LHCN-M2 (cell line): Measurements from ENCODE around the gene FBXL12. TPM values are rescaled to one million over a fixed set of nuclear protein-coding genes. Genes with fewer than 3 reads are reported as not detected.
"Not testable (repeated sequence)": the region's sequence is repeated elsewhere in the genome, so short reads cannot be mapped to it uniquely, and the experiment has no call there.

Experiments used
- DNase-seq: peaks from one replicate; pipeline ENCODE4 v3.0.0-alpha.2; 2012; ENCODE audit warnings: low read depth
- total RNA-seq: library from RNA; depleted of rRNA; stranded (reverse); fragments of >200 nt; gene quantifications from 2 replicates; pipeline ENCODE4 v1.2.3, GENCODE V29; 2014; rRNA removed

Gene FBXL12
- total RNA-seq, 1 experiment from 2014 or later = 16.6 TPM

DNA sequence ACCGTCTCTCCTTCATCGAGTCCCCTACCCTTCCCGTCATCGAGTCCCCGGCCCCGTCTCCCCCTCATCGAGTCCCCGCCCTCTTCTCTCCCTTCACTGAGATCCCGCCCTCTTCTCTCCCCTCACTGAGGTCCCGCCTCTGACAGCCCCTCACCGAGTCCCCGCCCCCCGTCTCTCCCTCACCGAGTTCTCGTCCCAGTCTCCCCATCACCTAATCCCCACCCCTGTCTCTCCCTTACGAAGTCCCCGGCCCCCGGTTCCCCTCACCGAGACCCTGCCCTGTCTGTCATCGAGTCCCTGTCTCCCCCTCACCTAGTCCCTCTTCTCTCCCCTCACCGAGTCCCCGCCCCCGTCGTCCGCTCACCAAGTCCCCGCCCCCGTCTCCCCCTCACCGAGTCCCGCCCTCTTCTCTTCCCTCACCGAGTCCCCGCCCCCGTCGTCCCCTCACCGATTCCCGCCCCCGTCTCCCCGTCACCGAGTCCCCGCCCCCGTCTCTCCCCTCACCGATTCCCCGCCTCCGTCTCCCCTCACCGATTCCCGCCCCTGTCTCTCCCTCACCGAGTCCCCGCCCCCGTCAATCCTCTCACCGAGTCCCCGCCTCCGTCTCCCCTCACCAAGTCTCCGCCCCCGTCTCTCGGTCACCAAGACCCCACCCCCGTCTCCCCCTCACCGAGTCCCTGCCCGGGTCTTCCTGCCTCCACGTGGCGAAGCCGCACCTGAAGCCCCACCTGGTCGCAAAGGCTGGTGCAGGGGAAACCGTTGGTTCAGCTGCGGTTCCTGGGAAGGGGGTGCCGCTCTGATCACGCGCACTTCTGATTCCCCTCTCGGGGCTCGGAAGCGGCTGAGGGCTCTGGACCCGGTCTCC is 26.4 kb downstream of the FBXL12 start:
- DNase-seq = peak; percentile 72

GRCh38 chr19:9791552-9792205 is 27.2 kb downstream of the FBXL12 start:
- peak; percentile 88 for DNase-seq

GRCh38 chr19:9791073-9791367 is 27.9 kb downstream of the FBXL12 start:
- not testable (repeated sequence) for DNase-seq

- not testable (repeated sequence) for DNase-seq
Observed at GRCh38 chr19:9789579-9789978, 29.3 kb downstream of the FBXL12 start.

- no peak for DNase-seq
Observed at GRCh38 chr19:9789066-9789465, 29.8 kb downstream of the FBXL12 start.

DNA sequence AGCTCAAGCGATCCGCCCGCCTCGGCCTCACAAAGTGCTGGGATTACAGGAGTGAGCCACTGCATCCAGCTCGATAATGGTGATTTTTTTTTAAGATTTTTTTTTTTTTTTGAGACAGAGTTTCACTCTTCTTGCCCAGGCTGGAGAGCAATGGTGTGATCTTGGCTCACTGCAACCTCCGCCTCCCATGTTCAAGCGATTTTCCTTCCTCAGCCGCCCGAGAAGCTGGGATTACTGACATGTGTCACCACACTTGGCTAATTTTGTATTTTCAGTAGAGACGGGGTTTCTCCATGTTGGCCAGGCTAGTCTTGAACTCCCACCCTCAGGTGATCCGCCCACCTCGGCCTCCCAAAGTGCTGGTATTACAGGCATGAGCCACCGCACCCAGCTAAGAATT is 30.3 kb downstream of the FBXL12 start:
- not testable (repeated sequence) for DNase-seq

DNA sequence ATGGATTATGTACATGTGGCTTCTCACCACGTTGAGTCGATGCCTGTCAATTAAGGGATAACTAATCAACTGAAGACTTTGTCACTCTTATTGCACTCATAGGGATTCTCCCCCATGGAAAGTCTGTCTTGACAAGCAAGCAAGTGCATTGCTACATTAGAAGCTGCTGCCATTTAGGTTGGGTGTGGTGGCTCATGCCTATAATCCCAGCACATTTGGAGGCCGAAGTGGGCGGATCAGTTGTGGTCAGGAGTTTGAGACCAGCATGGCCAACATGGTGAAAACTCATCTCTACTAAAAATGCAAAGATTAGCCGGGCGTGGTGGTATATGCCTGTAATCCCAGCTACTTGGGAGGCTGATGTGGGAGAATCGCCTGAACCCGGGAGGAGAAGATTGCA is 32.1 kb downstream of the FBXL12 start:
- DNase-seq = no peak

DNA sequence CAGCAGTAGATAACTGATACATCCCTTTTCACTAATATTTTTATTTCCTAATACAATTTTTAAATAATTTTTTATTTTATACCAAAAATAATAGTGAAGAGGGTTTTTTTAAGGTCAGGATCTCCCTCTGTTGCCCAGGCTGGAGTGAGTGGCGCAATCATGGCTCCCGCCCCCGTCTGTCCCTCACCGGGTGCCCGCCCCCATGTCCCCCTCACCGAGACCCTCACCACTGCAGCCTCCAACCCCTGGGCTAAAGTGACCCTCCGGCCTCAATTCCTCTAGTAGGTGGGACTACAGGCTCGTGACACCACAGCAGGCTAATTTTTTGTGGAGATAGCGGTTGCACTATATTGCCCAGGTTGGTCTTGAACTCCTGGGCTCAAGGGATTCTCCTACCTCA is 32.5 kb downstream of the FBXL12 start:
- DNase-seq = no peak

GRCh38 chr19:9785367-9786331 is 33.2 kb downstream of the FBXL12 start:
- DNase-seq = peak; percentile 86

DNA sequence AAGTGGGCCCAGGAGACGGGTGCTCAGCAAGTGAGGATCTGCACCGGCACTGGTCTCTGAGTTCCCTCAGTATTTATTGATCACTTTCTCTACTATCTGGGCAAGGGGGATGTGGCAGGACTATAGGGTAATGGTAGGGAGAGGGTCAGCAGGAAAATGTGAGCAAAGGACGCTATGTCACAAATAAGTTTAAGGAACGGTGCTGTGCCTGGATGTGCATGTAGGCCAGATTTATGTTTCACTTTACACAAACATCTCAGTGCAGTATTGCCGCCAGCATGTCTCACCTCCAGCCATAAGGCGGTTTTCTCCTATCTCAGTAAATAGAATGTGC is 34.7 kb downstream of the FBXL12 start:
- not testable (repeated sequence) for DNase-seq

GRCh38 chr19:9782338-9782737 is 36.5 kb downstream of the FBXL12 start:
- peak; percentile 20 for DNase-seq

DNA sequence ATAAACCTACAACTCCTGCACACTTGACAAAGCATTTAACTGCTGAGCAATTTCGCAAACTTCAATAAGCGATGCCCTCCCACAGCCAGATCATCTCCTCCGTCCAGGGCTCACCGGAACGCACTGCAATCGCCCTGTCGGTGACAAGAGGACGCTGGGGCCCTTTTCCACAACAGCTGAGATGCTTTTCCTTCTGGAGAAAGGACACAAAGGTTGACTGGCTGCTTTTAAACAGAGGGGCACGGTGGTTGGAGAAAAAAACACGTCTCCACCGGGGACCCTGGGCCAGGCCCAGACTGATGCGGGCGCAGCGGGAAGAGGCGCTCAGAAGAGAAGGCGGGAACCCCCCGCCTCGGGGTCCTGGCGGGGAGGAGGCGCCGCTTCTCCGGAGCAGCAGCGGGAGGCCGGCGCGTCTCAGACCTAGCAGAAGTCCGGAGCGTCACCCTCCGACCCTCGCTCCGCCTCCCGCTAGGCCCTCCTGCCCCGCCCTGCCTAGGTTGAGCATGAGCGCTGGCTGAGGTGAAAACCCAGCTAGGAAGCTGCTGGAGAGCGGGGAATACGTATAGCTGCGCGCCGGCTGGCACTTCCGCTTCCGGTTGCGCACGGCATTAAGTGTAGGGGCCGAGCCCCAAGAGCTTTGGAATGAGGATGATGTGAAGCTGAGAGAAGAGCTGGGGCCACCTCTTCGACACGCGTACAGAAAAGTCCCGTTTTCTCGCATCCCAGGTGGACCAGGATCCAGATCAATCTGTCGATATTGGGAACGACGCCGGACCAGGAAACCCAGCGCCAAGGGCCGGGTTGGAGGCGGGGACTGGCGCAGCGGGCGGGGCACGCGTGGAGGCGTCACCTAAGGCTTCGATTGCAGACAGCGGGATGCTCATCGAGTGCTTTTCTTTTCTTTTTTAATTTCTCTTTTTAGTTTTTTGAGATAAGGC is 50.4 kb downstream of the FBXL12 start, which contains the start of gene ZNF846:
Gene ZNF846, minus strand, starts transcription at position 564 of the 938 bp plus-strand sequence. CDS start 3,788 bp downstream, outside the sequence.
- DNase-seq = peak; percentile 94

Other genes starting within 250 kb of the FBXL12 start
- gene ZNF121, start 234.6 kb downstream of the FBXL12 start, total RNA-seq = 30.4 and 34.3 TPM in 2 replicates
- 31.6 and 37.3 TPM in 2 replicates for gene ZNF561, start 197.8 kb downstream of the FBXL12 start, total RNA-seq
- gene ZNF562, start 144.0 kb downstream of the FBXL12 start, total RNA-seq = 22.7 and 26.2 TPM in 2 replicates
- gene ZNF846, start 50.3 kb downstream of the FBXL12 start, total RNA-seq = 3.5 and 4.6 TPM in 2 replicates
- 493 and 627 TPM in 2 replicates for gene UBL5, start 8.8 kb upstream of the FBXL12 start, total RNA-seq
- gene PIN1, start 16.2 kb upstream of the FBXL12 start, total RNA-seq = 189 and 209 TPM in 2 replicates
- gene OLFM2, start 117.4 kb upstream of the FBXL12 start, total RNA-seq = 0.06 TPM in 1 of 2 replicates, not detected in the other
- 0.58 and 0.80 TPM in 2 replicates for gene COL5A3, start 191.4 kb upstream of the FBXL12 start, total RNA-seq
- gene RDH8, start 194.4 kb upstream of the FBXL12 start, total RNA-seq = not detected in 2 replicates